ENCODE data around the gene DCAF5.
"Not testable (repeated sequence)": the region's sequence is repeated elsewhere in the genome, so short reads cannot be mapped to it uniquely, and the experiment has no call there.

Gene DCAF5

GRCh38 chr14:69040353-69040752, 112.6 kb downstream of the DCAF5 start:
- TF ChIP-seq JUND (IDR thresholded peaks at IDR 0.05; ENCODE audit: low read depth) = no peak
- no peak for DNase-seq (ENCODE audit: low read depth in 1 of 2, low spot score in 1 of 2)
- in situ Hi-C loops (cut with HindIII; ENCODE audit: low pct_unique_long_range_greater_than_20kb, low sequenced_read_pairs) = no loop called here

- DNase-seq (ENCODE audit: low read depth in 1 of 2, low spot score in 1 of 2) = no peak
- no peak for TF ChIP-seq JUND (IDR thresholded peaks at IDR 0.05; ENCODE audit: low read depth)
These were observed 113.7 kb downstream of the DCAF5 start for GRCh38 chr14:69039288-69039628.

GRCh38 chr14:69038455-69039287, 114.2 kb downstream of the DCAF5 start:
- no peak for DNase-seq (ENCODE audit: low read depth in 1 of 2, low spot score in 1 of 2)
- in situ Hi-C loops (cut with HindIII; ENCODE audit: low pct_unique_long_range_greater_than_20kb, low sequenced_read_pairs) = no loop called here
- TF ChIP-seq JUND (IDR thresholded peaks at IDR 0.05; ENCODE audit: low read depth) = no peak

More at GRCh38 chr14:69039288-69039628, 113.7 kb downstream of the DCAF5 start:
- in situ Hi-C loops (cut with HindIII; ENCODE audit: low pct_unique_long_range_greater_than_20kb, low sequenced_read_pairs) = no loop called here

GRCh38 chr14:69037790-69038454, 115.0 kb downstream of the DCAF5 start:
- in situ Hi-C loops (cut with HindIII; ENCODE audit: low pct_unique_long_range_greater_than_20kb, low sequenced_read_pairs) = no loop called here
- no peak for DNase-seq (ENCODE audit: low read depth in 1 of 2, low spot score in 1 of 2)
- no peak for TF ChIP-seq JUND (IDR thresholded peaks at IDR 0.05; ENCODE audit: low read depth)

GRCh38 chr14:69036757-69037506, 116.0 kb downstream of the DCAF5 start:
- DNase-seq (ENCODE audit: low read depth in 1 of 2, low spot score in 1 of 2) = no peak
- in situ Hi-C loops (cut with HindIII; ENCODE audit: low pct_unique_long_range_greater_than_20kb, low sequenced_read_pairs) = no loop called here
- no peak for TF ChIP-seq JUND (IDR thresholded peaks at IDR 0.05; ENCODE audit: low read depth)

GRCh38 chr14:69034612-69035262, 118.2 kb downstream of the DCAF5 start:
- no peak for DNase-seq (ENCODE audit: low read depth in 1 of 2, low spot score in 1 of 2)
- in situ Hi-C loops (cut with HindIII; ENCODE audit: low pct_unique_long_range_greater_than_20kb, low sequenced_read_pairs) = no loop called here
- no peak for TF ChIP-seq JUND (IDR thresholded peaks at IDR 0.05; ENCODE audit: low read depth)

- DNase-seq (ENCODE audit: low read depth in 1 of 2, low spot score in 1 of 2) = no peak
- in situ Hi-C loops (cut with HindIII; ENCODE audit: low pct_unique_long_range_greater_than_20kb, low sequenced_read_pairs) = no loop called here
- TF ChIP-seq JUND (IDR thresholded peaks at IDR 0.05; ENCODE audit: low read depth) = no peak
These were observed 125.5 kb downstream of the DCAF5 start for GRCh38 chr14:69027242-69027913.

- in situ Hi-C loops (cut with HindIII; ENCODE audit: low pct_unique_long_range_greater_than_20kb, low sequenced_read_pairs) = no loop called here
- no peak for DNase-seq (ENCODE audit: low read depth in 1 of 2, low spot score in 1 of 2)
- no peak for TF ChIP-seq JUND (IDR thresholded peaks at IDR 0.05; ENCODE audit: low read depth)
These were observed 129.9 kb downstream of the DCAF5 start for GRCh38 chr14:69023035-69023434.

GRCh38 chr14:69022093-69022492, 130.8 kb downstream of the DCAF5 start:
- DNase-seq (ENCODE audit: low read depth in 1 of 2, low spot score in 1 of 2); in situ Hi-C loops (cut with HindIII; ENCODE audit: low pct_unique_long_range_greater_than_20kb, low sequenced_read_pairs): not testable (repeated sequence)

- no peak for TF ChIP-seq JUND (IDR thresholded peaks at IDR 0.05; ENCODE audit: low read depth)
- no peak for DNase-seq (ENCODE audit: low read depth in 1 of 2, low spot score in 1 of 2)
- in situ Hi-C loops (cut with HindIII; ENCODE audit: low pct_unique_long_range_greater_than_20kb, low sequenced_read_pairs) = no loop called here
These were observed 135.2 kb downstream of the DCAF5 start for GRCh38 chr14:69017706-69018105.

- in situ Hi-C loops (cut with HindIII; ENCODE audit: low pct_unique_long_range_greater_than_20kb, low sequenced_read_pairs) = no loop called here
- no peak for TF ChIP-seq JUND (IDR thresholded peaks at IDR 0.05; ENCODE audit: low read depth)
- no peak for DNase-seq (ENCODE audit: low read depth in 1 of 2, low spot score in 1 of 2)
These were observed 138.1 kb downstream of the DCAF5 start for GRCh38 chr14:69014829-69015259.
